Panc1 (cell line): ENCODE measurements around the gene CCDC197. TPM values are rescaled to one million over a fixed set of nuclear protein-coding genes. Genes with fewer than 3 reads are reported as not detected.

ENCODE experiments used
- ATAC-seq: fragments of 200-7000 bp; cut with Tn5 transposase; 2 replicates; pipeline ENCODE4 v1.9.1; 2020; ENCODE audit warnings: mild to moderate bottlenecking, moderate library complexity
- BruUV-seq: library from RNA; stranded (reverse); fragments of 400-500 nt; replicated peaks from 2 replicates; lab custom pipeline; 2021; lab: Mats Ljungman, UMichigan
- CTCF ChIA-PET: fragments of 300-600 bp; sonication (Branson Sonifier 250); formaldehyde crosslinking; loops from one replicate; lab custom pipeline; 2022; ENCODE audit warnings: antibody characterized with exemption; lab: Charles Lee
- POLR2A ChIA-PET: fragments of 300-600 bp; sonication (Branson Sonifier 250); formaldehyde crosslinking; loops from one replicate; lab custom pipeline; 2022; ENCODE audit warnings: antibody characterized with exemption; lab: Charles Lee
- DNase-seq: peaks from one replicate; pipeline ENCODE4 v3.0.0-alpha.2; 2010; ENCODE audit warnings: low read depth, low spot score
- H3K27ac ChIP-seq: 2 replicates; pipeline ENCODE4 v1.5.1; 2011; ENCODE audit warnings: mild to moderate bottlenecking, low read length, inconsistent platforms
- H3K27me3 ChIP-seq: fragments of 200-500 bp; sonication (Bioruptor generic); 2 replicates; pipeline ENCODE4 v1.6.0; 2014; ENCODE audit warnings: low read length, inconsistent platforms; ENCODE audit not compliant: control insufficient read depth, insufficient read depth
- H3K36me3 ChIP-seq: fragments of 200-500 bp; sonication (Bioruptor generic); 2 replicates; pipeline ENCODE4 v1.5.1; 2014; ENCODE audit warnings: inconsistent platforms, mild to moderate bottlenecking, low read length, moderate library complexity; ENCODE audit not compliant: control insufficient read depth, insufficient read depth
- H3K4me1 ChIP-seq: 2 replicates; pipeline ENCODE4 v1.5.1; 2011; ENCODE audit warnings: inconsistent platforms, mild to moderate bottlenecking, low read length, moderate library complexity; ENCODE audit not compliant: control insufficient read depth, insufficient read depth
- H3K4me3 ChIP-seq, 2 experiments: 2 replicates each; pipeline ENCODE4 v1.5.1; 2011 to 2012; ENCODE audit warnings: low read depth in 2 of 2, low read length in 2 of 2, mild to moderate bottlenecking in 2 of 2, inconsistent platforms in 1 of 2, moderate library complexity in 1 of 2
- H3K9me3 ChIP-seq: fragments of 200-500 bp; sonication (Bioruptor generic); 2 replicates; pipeline ENCODE4 v1.5.1; 2014; ENCODE audit warnings: low read depth, mild to moderate bottlenecking, inconsistent platforms, low read length, moderate library complexity; ENCODE audit not compliant: control insufficient read depth, insufficient read depth
- CTCF ChIP-seq: fragments of 450-650 bp; IDR thresholded peaks from 2 replicates; pipeline ENCODE4 v1.5.1; 2017; ENCODE audit warnings: mild to moderate bottlenecking
- POLR2AphosphoS5 ChIP-seq: IDR thresholded peaks from 2 replicates; pipeline ENCODE4 v1.6.1; 2012; ENCODE audit warnings: mild to moderate bottlenecking, low read depth, low read length, moderate library complexity
- SIN3A ChIP-seq: IDR thresholded peaks from 2 replicates; pipeline ENCODE4 v1.6.1; 2012; ENCODE audit warnings: low read depth, mild to moderate bottlenecking, low read length, moderate library complexity, borderline replicate concordance; ENCODE audit not compliant: insufficient read depth
- TCF7L2 ChIP-seq: IDR thresholded peaks from 2 replicates; pipeline ENCODE4 v1.6.1; 2011; ENCODE audit warnings: mild to moderate bottlenecking, low read depth, low read length, inconsistent platforms
- in situ Hi-C: cut with HindIII; loops from 2 replicates; pipeline ENCODE4 v1.10.0; 2016; ENCODE audit warnings: low sequenced_read_pairs, low pct_unique_long_range_greater_than_20kb
- intact Hi-C: fragments of 100-400 bp; cut with micrococcal nuclease; formaldehyde crosslinking; loops from one replicate; pipeline ENCODE4 v1.10.0; 2022; ENCODE audit not compliant: unreplicated experiment
- total RNA-seq: library from RNA; stranded (reverse); gene quantifications from one replicate; pipeline ENCODE4 v1.2.1, GENCODE V29; 2021; ENCODE audit not compliant: unreplicated experiment
- TF ChIP-seq, protein P1 (sequence below), 2 experiments: IDR thresholded peaks; 2 replicates each; pipeline ENCODE4 v1.6.1; 2011 to 2012; ENCODE audit warnings: low read depth in 2 of 2, control low read depth in 1 of 2, low read length in 1 of 2, mild to moderate bottlenecking in 1 of 2, moderate library complexity in 1 of 2; ENCODE audit not compliant: insufficient read depth in 1 of 2

CCDC197 gene
- total RNA-seq, 1 experiment from 2014 or later, result not detected

- ChIA-PET CTCF (interaction anchor here (0.6 kb wide), 1 partner anchor 149 kb away, joined by 3 read pairs; no protein-coding TSS in a partner anchor), POLR2A (no interaction called here)
- H3K9me3 ChIP-seq, result no peaks in the 10 kb centered on the region
- no peaks in the 10 kb centered on the region for H3K27me3 ChIP-seq
- H3K4me3 ChIP-seq, result no peak overlapping the region
- ATAC-seq (no peak), DNase-seq (no peak)
- in situ Hi-C loops, result no loop called here
- H3K4me1 ChIP-seq, result no peaks in the 10 kb centered on the region
- intact Hi-C loops, result no loop called here
- H3K36me3 ChIP-seq, result no peaks in the 10 kb centered on the region
- TF ChIP-seq CTCF (no peak), POLR2AphosphoS5 (no peak), SIN3A (no peak), TCF7L2 (no peak)
- TF ChIP-seq, protein P1, sequence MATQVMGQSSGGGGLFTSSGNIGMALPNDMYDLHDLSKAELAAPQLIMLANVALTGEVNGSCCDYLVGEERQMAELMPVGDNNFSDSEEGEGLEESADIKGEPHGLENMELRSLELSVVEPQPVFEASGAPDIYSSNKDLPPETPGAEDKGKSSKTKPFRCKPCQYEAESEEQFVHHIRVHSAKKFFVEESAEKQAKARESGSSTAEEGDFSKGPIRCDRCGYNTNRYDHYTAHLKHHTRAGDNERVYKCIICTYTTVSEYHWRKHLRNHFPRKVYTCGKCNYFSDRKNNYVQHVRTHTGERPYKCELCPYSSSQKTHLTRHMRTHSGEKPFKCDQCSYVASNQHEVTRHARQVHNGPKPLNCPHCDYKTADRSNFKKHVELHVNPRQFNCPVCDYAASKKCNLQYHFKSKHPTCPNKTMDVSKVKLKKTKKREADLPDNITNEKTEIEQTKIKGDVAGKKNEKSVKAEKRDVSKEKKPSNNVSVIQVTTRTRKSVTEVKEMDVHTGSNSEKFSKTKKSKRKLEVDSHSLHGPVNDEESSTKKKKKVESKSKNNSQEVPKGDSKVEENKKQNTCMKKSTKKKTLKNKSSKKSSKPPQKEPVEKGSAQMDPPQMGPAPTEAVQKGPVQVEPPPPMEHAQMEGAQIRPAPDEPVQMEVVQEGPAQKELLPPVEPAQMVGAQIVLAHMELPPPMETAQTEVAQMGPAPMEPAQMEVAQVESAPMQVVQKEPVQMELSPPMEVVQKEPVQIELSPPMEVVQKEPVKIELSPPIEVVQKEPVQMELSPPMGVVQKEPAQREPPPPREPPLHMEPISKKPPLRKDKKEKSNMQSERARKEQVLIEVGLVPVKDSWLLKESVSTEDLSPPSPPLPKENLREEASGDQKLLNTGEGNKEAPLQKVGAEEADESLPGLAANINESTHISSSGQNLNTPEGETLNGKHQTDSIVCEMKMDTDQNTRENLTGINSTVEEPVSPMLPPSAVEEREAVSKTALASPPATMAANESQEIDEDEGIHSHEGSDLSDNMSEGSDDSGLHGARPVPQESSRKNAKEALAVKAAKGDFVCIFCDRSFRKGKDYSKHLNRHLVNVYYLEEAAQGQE (IDR thresholded peaks at IDR 0.05; ENCODE audit: insufficient read depth in 1 of 2, low read depth in 2 of 2, low read length in 1 of 2), result no peak
- no TSS peak for BruUV-seq
- no peak overlapping the region for H3K27ac ChIP-seq
These were observed 19.1 kb upstream of the CCDC197 start for GRCh38 chr14:93977790-93978581.

GRCh38 chr14:93978735-93979134, 18.4 kb upstream of the CCDC197 start:
- H3K27ac ChIP-seq, result no peak overlapping the region
- no peaks in the 10 kb centered on the region for H3K36me3 ChIP-seq
- no peaks in the 10 kb centered on the region for H3K4me1 ChIP-seq
- ChIA-PET CTCF (interaction anchor here (0.6 kb wide), 1 partner anchor 148 kb away, joined by 3 read pairs; no protein-coding TSS in a partner anchor), POLR2A (no interaction called here)
- H3K4me3 ChIP-seq, result no peak overlapping the region
- BruUV-seq, result no TSS peak
- no peaks in the 10 kb centered on the region for H3K9me3 ChIP-seq
- ATAC-seq, result no peak
- intact Hi-C loops (no loop called here), in situ Hi-C loops (no loop called here)
- no peak for DNase-seq
- no peak for TF ChIP-seq TCF7L2
- no peak for TF ChIP-seq SIN3A
- no peak for TF ChIP-seq POLR2AphosphoS5
- TF ChIP-seq CTCF, result no peak
- TF ChIP-seq, protein P1 (IDR thresholded peaks at IDR 0.05; ENCODE audit: insufficient read depth in 1 of 2, low read depth in 2 of 2, low read length in 1 of 2), result no peak
- no peaks in the 10 kb centered on the region for H3K27me3 ChIP-seq
